Choroid plexus epithelial cell (primary cell): ENCODE measurements around the gene DTX1.

ENCODE experiments used
- DNase-seq: peaks from one replicate; pipeline ENCODE4 v3.0.0-alpha.2; 2010; ENCODE audit warnings: low read depth
- H3K4me3 ChIP-seq: 2 replicates; pipeline ENCODE4 v1.5.1; 2011; ENCODE audit warnings: low read depth, mild to moderate bottlenecking, control low read depth, low read length, moderate library complexity
- TF ChIP-seq, protein P1 (sequence below): conservative IDR thresholded peaks from 2 replicates; pipeline ENCODE4 v1.5.1; 2011; ENCODE audit warnings: low read depth, mild to moderate bottlenecking, control low read depth, inconsistent platforms, low read length, moderate library complexity

The DTX1 gene

DNA sequence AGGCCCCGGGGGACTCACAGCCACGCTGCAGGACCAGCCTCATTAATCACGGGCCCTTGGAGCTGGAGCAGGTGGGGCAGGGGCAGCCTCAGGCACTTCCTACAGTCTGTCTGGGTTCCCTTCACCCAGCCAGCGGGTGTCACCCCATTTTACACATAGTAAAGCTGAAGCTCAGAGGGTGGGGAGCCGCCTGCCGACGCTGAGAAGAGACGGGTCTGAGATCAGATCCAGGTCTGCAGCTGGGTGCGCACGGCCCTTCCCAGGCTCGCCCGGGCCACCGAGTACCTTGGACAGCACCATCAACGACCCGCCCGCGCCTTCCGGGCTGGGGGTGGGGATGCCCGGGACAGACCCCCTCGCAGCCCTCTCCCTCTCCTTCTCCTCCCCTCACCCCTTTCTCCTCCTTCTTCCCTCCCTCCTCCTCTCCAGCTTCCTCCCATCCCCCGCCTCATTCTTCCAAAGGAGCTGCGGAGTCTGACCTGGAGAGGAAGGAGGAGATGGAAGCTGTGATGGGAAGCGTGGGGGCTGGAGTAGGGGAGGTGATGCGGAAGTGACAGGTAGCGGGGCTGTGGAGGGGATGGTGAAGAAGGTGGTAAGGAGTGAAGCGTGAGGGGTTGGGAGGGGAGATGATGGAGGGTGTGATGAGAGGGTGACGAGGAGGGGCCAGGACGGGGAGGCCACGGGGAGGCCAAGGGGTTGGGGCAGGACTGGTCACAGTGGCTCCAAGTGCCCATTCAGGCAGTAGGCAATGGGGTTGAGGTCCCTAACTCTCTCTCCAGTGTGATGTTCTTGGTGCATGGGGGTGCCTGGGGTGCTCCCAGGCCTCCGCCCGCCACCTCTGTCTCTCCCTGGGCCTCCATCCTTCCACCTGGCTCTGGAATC lies 8.8 kb downstream of the DTX1 start:
- H3K4me3 ChIP-seq, result no peak overlapping the region
- DNase-seq, result no peak
- TF ChIP-seq, protein P1, sequence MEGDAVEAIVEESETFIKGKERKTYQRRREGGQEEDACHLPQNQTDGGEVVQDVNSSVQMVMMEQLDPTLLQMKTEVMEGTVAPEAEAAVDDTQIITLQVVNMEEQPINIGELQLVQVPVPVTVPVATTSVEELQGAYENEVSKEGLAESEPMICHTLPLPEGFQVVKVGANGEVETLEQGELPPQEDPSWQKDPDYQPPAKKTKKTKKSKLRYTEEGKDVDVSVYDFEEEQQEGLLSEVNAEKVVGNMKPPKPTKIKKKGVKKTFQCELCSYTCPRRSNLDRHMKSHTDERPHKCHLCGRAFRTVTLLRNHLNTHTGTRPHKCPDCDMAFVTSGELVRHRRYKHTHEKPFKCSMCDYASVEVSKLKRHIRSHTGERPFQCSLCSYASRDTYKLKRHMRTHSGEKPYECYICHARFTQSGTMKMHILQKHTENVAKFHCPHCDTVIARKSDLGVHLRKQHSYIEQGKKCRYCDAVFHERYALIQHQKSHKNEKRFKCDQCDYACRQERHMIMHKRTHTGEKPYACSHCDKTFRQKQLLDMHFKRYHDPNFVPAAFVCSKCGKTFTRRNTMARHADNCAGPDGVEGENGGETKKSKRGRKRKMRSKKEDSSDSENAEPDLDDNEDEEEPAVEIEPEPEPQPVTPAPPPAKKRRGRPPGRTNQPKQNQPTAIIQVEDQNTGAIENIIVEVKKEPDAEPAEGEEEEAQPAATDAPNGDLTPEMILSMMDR, result no peak

DNA sequence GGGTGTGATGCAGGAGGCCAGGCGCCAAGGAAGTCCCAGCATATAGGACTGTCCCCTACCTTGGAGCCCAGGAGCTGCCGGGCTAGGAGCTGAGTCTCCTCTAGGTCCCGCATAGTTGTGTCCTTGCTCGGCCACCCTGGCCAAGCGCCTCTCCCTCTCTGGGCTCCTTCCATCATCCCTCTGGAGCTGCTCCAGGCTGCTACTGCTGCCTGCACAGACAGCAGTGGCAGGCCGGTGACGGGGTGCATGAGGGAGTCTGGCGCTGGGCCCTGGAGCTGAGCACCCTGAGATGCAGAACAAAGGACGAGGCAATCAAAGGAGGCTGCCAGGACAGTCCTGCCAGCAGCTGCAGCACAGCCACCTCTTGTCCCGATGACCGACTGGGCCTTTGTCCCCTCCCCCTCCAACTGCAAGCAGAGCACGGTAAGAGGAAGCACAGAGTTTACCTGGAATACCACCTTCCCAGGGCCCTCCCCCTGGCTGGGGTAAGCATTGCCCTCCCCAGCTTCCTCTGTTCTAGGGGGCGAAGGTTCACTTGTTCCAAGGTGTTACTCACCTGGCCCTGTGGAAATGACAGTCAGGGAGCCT lies 10.4 kb downstream of the DTX1 start:
- no peak for DNase-seq
- TF ChIP-seq, protein P1, result no peak
- H3K4me3 ChIP-seq, result no peak overlapping the region

DNA sequence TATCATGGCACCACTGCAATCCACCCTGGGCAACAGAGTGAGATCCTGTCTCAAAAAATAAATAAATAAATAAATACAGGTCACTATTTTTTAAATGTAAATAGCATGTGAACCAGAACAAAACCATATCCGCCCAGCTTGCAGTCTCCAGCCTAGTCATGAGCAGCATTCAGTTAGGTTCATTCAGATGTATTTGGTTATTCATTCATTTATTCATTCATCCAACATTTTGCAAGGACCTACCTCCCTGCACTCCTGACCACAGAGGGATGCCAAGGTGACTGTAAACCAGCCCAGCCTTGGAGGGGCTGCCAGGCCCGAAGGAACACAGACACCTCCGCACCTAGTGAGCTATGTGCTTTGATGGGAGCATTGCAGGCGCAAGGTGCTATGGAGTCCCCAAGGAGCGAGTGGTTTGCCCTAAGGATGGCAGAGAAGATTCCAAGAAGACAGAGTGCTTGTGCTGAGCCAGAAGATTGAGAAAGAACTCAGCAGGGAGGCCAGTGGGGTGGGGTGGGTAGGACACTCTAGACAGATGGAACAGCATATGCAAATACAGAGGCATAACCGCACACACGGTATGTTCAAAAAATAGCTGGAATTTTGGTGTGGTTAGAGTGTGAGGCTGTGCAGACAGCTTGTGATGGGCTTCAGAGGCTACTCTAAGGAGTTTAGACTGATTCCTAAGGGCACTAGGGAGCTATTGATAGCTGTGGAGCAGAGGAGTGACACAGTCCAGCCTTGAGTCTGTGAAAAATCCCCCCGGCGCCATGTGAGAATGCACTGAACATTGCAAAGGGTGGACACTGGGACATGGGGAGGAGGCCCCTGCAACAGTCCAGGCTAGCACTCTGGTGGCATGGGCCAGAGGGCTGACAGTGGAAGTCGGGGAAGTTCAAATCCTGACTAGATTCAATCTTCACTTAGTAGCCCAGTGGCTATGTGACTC lies 11.7 kb downstream of the DTX1 start:
- no peak overlapping the region for H3K4me3 ChIP-seq
- no peak for DNase-seq
- TF ChIP-seq, protein P1, result no peak

DNA sequence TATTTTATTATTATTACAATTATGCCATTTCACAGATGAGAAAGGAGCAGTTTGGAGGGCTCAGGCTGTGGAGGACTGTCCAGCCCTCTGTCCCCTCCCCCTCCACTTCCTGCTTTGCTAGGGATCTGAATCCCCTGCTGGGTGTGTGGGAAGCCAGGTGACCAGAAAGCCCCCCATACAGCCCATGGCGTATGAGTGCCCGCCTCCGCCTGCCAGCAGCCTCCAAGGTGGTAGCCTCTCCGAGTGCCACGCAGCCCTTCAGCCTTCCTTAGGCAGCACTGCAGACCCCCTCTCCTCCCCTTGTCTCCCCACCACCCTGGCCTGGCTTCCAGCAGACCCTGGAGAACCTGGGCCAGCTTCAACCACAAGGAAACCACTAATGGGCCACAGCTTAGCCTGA lies 12.6 kb downstream of the DTX1 start:
- no peak for DNase-seq
- TF ChIP-seq, protein P1, result no peak
- H3K4me3 ChIP-seq, result no peak overlapping the region

DNA sequence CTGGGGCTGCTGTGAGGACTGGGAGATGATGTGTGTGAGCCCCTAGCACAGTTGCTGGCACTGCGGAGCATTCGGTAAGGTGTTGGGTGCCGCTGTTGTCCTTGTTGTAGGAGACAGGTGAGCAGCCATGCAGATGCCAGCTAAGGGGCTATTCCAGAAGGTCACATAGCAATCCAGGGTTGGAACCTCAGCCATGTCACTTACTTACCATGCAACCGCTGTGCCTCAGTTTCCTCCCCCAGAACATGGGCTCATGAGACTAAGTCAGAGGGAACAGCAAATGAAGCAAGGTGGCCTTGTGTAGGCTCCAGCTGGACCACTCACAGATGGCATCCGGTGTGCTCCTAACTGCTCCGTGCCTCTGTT lies 13.2 kb downstream of the DTX1 start:
- TF ChIP-seq, protein P1, result no peak
- no peak for DNase-seq
- H3K4me3 ChIP-seq, result no peak overlapping the region

DNA sequence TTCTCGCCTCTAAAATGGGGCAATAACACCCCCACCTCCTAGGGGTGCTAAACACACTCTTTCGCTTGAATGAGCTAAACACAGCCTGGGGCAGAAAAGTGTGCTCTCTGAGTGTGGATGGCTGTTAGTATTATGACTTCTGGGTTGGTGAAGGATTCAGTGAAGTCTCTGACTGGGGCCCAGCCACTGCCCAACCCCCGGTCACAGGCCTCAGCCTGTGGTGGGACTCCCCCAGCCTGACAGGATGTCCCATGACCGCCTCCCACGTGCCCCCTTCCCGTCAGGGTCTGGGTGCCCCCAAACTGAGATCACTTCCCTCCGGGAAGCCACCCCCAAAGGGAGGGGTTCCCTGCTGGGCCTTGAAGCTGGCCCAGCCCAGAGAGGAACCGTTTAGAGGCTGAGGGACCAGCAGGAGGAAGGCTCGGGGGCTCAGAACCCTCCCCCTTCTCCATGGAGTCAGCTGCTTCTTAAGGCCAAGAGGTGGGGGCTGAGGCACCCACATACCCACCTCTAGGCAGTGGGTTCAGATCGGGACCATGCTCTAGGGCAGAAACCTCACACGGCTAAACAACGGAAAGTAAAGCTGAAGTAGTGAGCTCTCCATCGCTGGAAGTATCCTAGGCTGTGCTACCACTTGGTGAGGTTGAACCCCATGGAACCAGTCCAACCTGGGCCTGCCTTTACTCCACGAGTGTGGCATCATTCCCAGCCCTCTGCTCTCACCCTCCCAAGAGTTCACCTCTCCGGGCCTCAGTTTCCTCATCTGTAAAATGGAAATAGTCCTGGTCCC lies 13.8 kb downstream of the DTX1 start:
- no peak overlapping the region for H3K4me3 ChIP-seq
- TF ChIP-seq, protein P1, result no peak
- no peak for DNase-seq
